Fibroblast of villous mesenchyme (primary cell): ENCODE results near the gene SSC4D. TPM values are rescaled to one million over a fixed set of nuclear protein-coding genes. Genes with fewer than 3 reads are reported as not detected.
"Not testable (repeated sequence)": the region's sequence is repeated elsewhere in the genome, so short reads cannot be mapped to it uniquely, and the experiment has no call there.

ENCODE experiments used
- DNase-seq: peaks from one replicate; pipeline ENCODE4 v3.0.0-alpha.2; 2010; ENCODE audit warnings: low read depth
- H3K4me3 ChIP-seq: 2 replicates; pipeline ENCODE4 v1.5.1; 2011; ENCODE audit warnings: low read depth, mild to moderate bottlenecking, low read length
- CTCF ChIP-seq: IDR thresholded peaks from 2 replicates; pipeline ENCODE4 v1.5.1; 2012; ENCODE audit warnings: low read depth, mild to moderate bottlenecking, low read length; ENCODE audit not compliant: insufficient read depth
- total RNA-seq: library from RNA; depleted of rRNA; stranded (reverse); fragments of >200 nt; gene quantifications from 2 replicates; pipeline ENCODE4 v1.2.3, GENCODE V29; 2012

The SSC4D gene
- 0.43 and 0.64 TPM in 2 replicates for total RNA-seq

- DNase-seq, result no peak
- TF ChIP-seq CTCF, result no peak
- no peak within 1 kb of the TSS for H3K4me3 ChIP-seq
Observed at GRCh38 chr7:76409537-76409936, at the start of gene SSC4D. TSS of gene SSC4D (minus strand) at chr7:76409697. CDS start at chr7:76404439, 5,258 bp downstream.

GRCh38 chr7:76458504-76458903 is 49.0 kb upstream of the SSC4D start:
- H3K4me3 ChIP-seq, DNase-seq: not testable (repeated sequence)

- DNase-seq, H3K4me3 ChIP-seq: not testable (repeated sequence)
Observed at GRCh38 chr7:76457017-76457416, 47.5 kb upstream of the SSC4D start.

- DNase-seq, result peak; percentile 58
- not testable (repeated sequence) for H3K4me3 ChIP-seq
Observed at GRCh38 chr7:76445577-76446008, 36.1 kb upstream of the SSC4D start.

- not testable (repeated sequence) for DNase-seq, H3K4me3 ChIP-seq
Observed at GRCh38 chr7:76443846-76444245, 34.3 kb upstream of the SSC4D start.

- not testable (repeated sequence) for DNase-seq, H3K4me3 ChIP-seq
Observed at GRCh38 chr7:76442664-76443446, 33.4 kb upstream of the SSC4D start.

- H3K4me3 ChIP-seq, DNase-seq: not testable (repeated sequence)
Observed at GRCh38 chr7:76441792-76442191, 32.3 kb upstream of the SSC4D start.

- H3K4me3 ChIP-seq, DNase-seq: not testable (repeated sequence)
Observed at GRCh38 chr7:76440404-76440803, 30.9 kb upstream of the SSC4D start.

- not testable (repeated sequence) for H3K4me3 ChIP-seq, DNase-seq
Observed at GRCh38 chr7:76439120-76439888, 29.8 kb upstream of the SSC4D start.

GRCh38 chr7:76437873-76438272 is 28.4 kb upstream of the SSC4D start:
- peak; percentile 62 for TF ChIP-seq CTCF
- DNase-seq, result peak; percentile 82
- H3K4me3 ChIP-seq, result not testable (repeated sequence)

GRCh38 chr7:76430836-76431235 is 21.3 kb upstream of the SSC4D start:
- DNase-seq, result no peak

More at GRCh38 chr7:76430836-76431235, 21.3 kb upstream of the SSC4D start:
- TF ChIP-seq CTCF, result no peak
- H3K4me3 ChIP-seq, result no peak overlapping the region
